Heart left ventricle (tissue), 16 donors: Measurements from ENCODE around the gene MUCL3. TPM values are rescaled to one million over a fixed set of nuclear protein-coding genes. Genes with fewer than 3 reads are reported as not detected.

Experiments
- ATAC-seq, 4 donors: fragments of 200-7000 bp; cut with Tn5 transposase; one replicate each; pipeline ENCODE4 v1.9.1; 2020 to 2022; ENCODE audit warnings: moderate library complexity in 4 of 4, mild to moderate bottlenecking in 3 of 4, moderate number of reproducible peaks in 1 of 4
- DNase-seq, 5 donors: peaks; one replicate each; pipeline ENCODE4 v3.0.0-alpha.2; 2020
- H3K27ac ChIP-seq, 12 donors: fragments of 200-600 bp; sonication (generic) in 4 of 12; one replicate each; pipeline versions ENCODE4 v1.5.0 to v1.8.0; 2016 to 2022; ENCODE audit warnings: mild to moderate bottlenecking in 2 of 12
- H3K27me3 ChIP-seq, 9 donors: fragments of 200-600 bp; sonication (generic) in 2 of 9; one replicate each; pipeline versions ENCODE4 v1.5.1 to v1.8.0; 2016 to 2022; ENCODE audit warnings: mild to moderate bottlenecking in 3 of 9
- H3K36me3 ChIP-seq, 9 donors: fragments of 200-600 bp; sonication (generic) in 2 of 9; one replicate each; pipeline versions ENCODE4 v1.5.0 to v1.8.0; 2018 to 2022; ENCODE audit warnings: mild to moderate bottlenecking in 2 of 9
- H3K4me1 ChIP-seq, 12 donors: fragments of 200-600 bp; sonication (generic) in 4 of 12; one replicate each; pipeline versions ENCODE4 v1.5.0 to v1.8.0; 2016 to 2022; ENCODE audit warnings: mild to moderate bottlenecking in 3 of 12
- H3K4me3 ChIP-seq, 12 donors: fragments of 200-600 bp; sonication (generic) in 4 of 12; one replicate each; pipeline versions ENCODE4 v1.5.0 to v1.8.0; 2017 to 2022; ENCODE audit warnings: mild to moderate bottlenecking in 9 of 12, moderate library complexity in 4 of 12
- H3K9me3 ChIP-seq, 12 donors: fragments of 200-600 bp; sonication (generic) in 4 of 12; one replicate each; pipeline versions ENCODE4 v1.5.0 to v1.8.0; 2016 to 2022; ENCODE audit warnings: mild to moderate bottlenecking in 1 of 12
- CTCF ChIP-seq, 12 donors: fragments of 200-600 bp; sonication (generic) in 4 of 12; IDR thresholded peaks; one replicate each; pipeline versions ENCODE4 v1.5.0 to v1.8.0; 2018 to 2022; ENCODE audit warnings: antibody characterized with exemption in 12 of 12, mild to moderate bottlenecking in 5 of 12
- POLR2A ChIP-seq, 2 donors: fragments of 450-650 bp; IDR thresholded peaks; one replicate each; pipeline ENCODE4 v1.6.1; 2017; ENCODE audit warnings: antibody characterized with exemption in 2 of 2, mild to moderate bottlenecking in 2 of 2, moderate library complexity in 2 of 2
- WGBS, 4 donors: extraction: QIAGEN DNeasy Blood & Tissue Kit in 2 of 4; methylation state at CpG; one replicate each; pipeline versions ENCODE4 v1.1.5 to v1.1.7; 2013 to 2018; 5-methylcytosine and 5-hydroxymethylcytosine counted together
- intact Hi-C, 10 donors: fragments of 100-400 bp; cut with DNase I; formaldehyde crosslinking; loops; one replicate each; pipeline versions ENCODE4 v1.11.1 to v1.14.2; 2022
- polyA plus RNA-seq, 2 donors: library from polyadenylated mRNA; stranded (reverse); fragments of 200-250 nt; gene quantifications; one replicate each; pipeline ENCODE4 v1.2.3, GENCODE V29; 2013
- total RNA-seq, 9 donors: library from RNA; depleted of rRNA in 2 of 9; stranded (reverse); fragments of >200 nt in 2 of 9; fragmentation: NEBNext Ultra II Directional in 3 of 9; extraction: Animal tissue kit (Norgen Biotek cat#: 25700) in 3 of 9; gene quantifications; one replicate each; pipeline versions ENCODE4 v1.1.0 to v1.2.4, GENCODE V29; 2016 to 2023
- donor health status: ischemic (EF 13 %, LVEDD 7.1; RV severe dilation, severe dysfunction).
- donor health status: healthy with polysubstance abuse.
- donor health status: DM: no; HTN: yes; CAD: no.
- donor health status: DM: no; HTN: no; CAD: no.
- donor health status: ischemic (EF 25% LVEDD 6.9; RV normal size, moderate dysfunction).
- donor health status: ischemic (EF 25% LVEDD 5.7; RV mildly dilated, moderate dysfunction).
- donor health status: healthy.
- donor health status: DM: yes; HTN: yes; CAD: no.
- donor health status: ischemic (EF 35%, LVEDD 5.7; RV mildly dilated, moderate dysfunction).
- donor health status: nonischemic (EF 11% LVEDD 7.7; RV severe dilation, severe dysfunction).
- donor health status: DM: yes; HTN: yes; CAD: no.
- donor health status: PGD.
- donor health status: ischemic (EF 29% LVEDD 5.4; RV normal size, mild dysfunction).
- donor health status: nonischemic (EF 23%, LVEDD 6.1; RV moderate dilation, normal function).

The MUCL3 gene
- total and polyA plus RNA-seq, 11 donors = 0.03 to 0.11 TPM; not detected in 9

GRCh38 chr6:30935018-30935417 lies 5.8 kb upstream of the MUCL3 start:
- ATAC-seq = no peak
- Histone ChIP-seq H3K27me3 (peaks cover 0 to 11% (median 0%) of the 10 kb centered on the region in 9 donors), H3K4me3 (no peak overlapping the region), H3K36me3 (no peaks in the 10 kb centered on the region), H3K4me1 (no peaks in the 10 kb centered on the region), H3K9me3 (no peaks in the 10 kb centered on the region), H3K27ac (no peak overlapping the region)
- TF ChIP-seq POLR2A (IDR thresholded peaks at IDR 0.05) = no peak
- TF ChIP-seq CTCF (IDR thresholded peaks at IDR 0.05) = no peak
- DNase-seq = no peak
- intact Hi-C loops = no loop called here
- 24 to 31% (median 28%) methylated on average over 3 of the region's 3 CpGs for WGBS, 4 donors

GRCh38 chr6:30937265-30937664 lies 3.5 kb upstream of the MUCL3 start:
- peaks cover 0 to 2% (median 0%) of the 10 kb centered on the region in 12 donors for H3K4me1 ChIP-seq
- no peaks in the 10 kb centered on the region for H3K36me3 ChIP-seq
- DNase-seq (no peak), ATAC-seq (no peak)
- H3K9me3 ChIP-seq = no peaks in the 10 kb centered on the region
- 61 to 86% (median 71%) methylated on average over 6 of the region's 6 CpGs for WGBS, 4 donors
- no peak for TF ChIP-seq POLR2A (IDR thresholded peaks at IDR 0.05)
- TF ChIP-seq CTCF (IDR thresholded peaks at IDR 0.05) = no peak
- H3K27ac ChIP-seq = no peak overlapping the region
- H3K4me3 ChIP-seq = no peak overlapping the region
- intact Hi-C loops = no loop called here
- H3K27me3 ChIP-seq = peaks cover 0 to 11% (median 0%) of the 10 kb centered on the region in 9 donors

- no peak for ATAC-seq
- peaks cover 0 to 11% (median 0%) of the 10 kb centered on the region in 9 donors for H3K27me3 ChIP-seq
- TF ChIP-seq CTCF (IDR thresholded peaks at IDR 0.05) = no peak
- TF ChIP-seq POLR2A (IDR thresholded peaks at IDR 0.05) = no peak
- no peaks in the 10 kb centered on the region for H3K9me3 ChIP-seq
- WGBS, 4 donors = 70 to 84% (median 78%) methylated on average over 4 of the region's 4 CpGs
- DNase-seq = no peak
- intact Hi-C loops = no loop called here
- no peak overlapping the region for H3K4me3 ChIP-seq
- H3K36me3 ChIP-seq = no peaks in the 10 kb centered on the region
- peaks cover 0 to 10% (median 4%) of the 10 kb centered on the region in 12 donors for H3K4me1 ChIP-seq
- no peak overlapping the region for H3K27ac ChIP-seq
Measured at GRCh38 chr6:30938730-30939129, 2.0 kb upstream of the MUCL3 start.

GRCh38 chr6:30939473-30939872 lies 1.3 kb upstream of the MUCL3 start:
- ATAC-seq (no peak), DNase-seq (no peak)
- H3K4me1 ChIP-seq = peaks cover 0 to 10% (median 4%) of the 10 kb centered on the region in 12 donors
- intact Hi-C loops = no loop called here
- H3K27me3 ChIP-seq = peaks cover 0 to 11% (median 0%) of the 10 kb centered on the region in 9 donors
- TF ChIP-seq CTCF (IDR thresholded peaks at IDR 0.05) (no peak), POLR2A (IDR thresholded peaks at IDR 0.05) (no peak)
- WGBS, 4 donors = 58 to 77% (median 71%) methylated on average over 3 of the region's 3 CpGs
- no peak overlapping the region for H3K4me3 ChIP-seq
- H3K27ac ChIP-seq = no peak overlapping the region
- no peaks in the 10 kb centered on the region for H3K9me3 ChIP-seq
- no peaks in the 10 kb centered on the region for H3K36me3 ChIP-seq
